GM15510 (cell line): ENCODE measurements around the gene VPS13D.

Experiments used
- POLR2A ChIP-seq: IDR thresholded peaks from 3 replicates; pipeline ENCODE4 v1.6.1; 2011; ENCODE audit warnings: borderline replicate concordance; ENCODE audit not compliant: insufficient read length; ENCODE audit errors: extremely low read depth

The VPS13D gene

DNA sequence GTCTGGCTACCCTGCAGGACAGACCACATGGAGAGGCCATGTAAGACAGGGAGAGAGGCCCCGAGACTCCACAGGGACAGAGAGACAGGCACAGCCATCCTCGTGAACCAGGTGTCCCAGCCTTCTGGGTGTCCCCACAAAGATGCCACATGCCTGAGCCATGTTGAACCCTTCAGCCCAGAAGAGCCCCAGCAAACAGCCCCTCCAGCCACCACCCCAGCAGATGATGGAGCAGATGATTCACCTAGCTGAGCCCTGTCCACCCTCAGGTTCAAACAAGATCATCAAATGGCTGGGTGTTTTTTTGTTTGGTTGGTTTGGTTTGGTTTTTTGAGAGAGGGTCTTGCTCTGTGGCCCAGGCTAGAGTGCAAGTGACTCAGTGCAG, 309.5 kb downstream of the VPS13D start:
- no peak for TF ChIP-seq POLR2A

DNA sequence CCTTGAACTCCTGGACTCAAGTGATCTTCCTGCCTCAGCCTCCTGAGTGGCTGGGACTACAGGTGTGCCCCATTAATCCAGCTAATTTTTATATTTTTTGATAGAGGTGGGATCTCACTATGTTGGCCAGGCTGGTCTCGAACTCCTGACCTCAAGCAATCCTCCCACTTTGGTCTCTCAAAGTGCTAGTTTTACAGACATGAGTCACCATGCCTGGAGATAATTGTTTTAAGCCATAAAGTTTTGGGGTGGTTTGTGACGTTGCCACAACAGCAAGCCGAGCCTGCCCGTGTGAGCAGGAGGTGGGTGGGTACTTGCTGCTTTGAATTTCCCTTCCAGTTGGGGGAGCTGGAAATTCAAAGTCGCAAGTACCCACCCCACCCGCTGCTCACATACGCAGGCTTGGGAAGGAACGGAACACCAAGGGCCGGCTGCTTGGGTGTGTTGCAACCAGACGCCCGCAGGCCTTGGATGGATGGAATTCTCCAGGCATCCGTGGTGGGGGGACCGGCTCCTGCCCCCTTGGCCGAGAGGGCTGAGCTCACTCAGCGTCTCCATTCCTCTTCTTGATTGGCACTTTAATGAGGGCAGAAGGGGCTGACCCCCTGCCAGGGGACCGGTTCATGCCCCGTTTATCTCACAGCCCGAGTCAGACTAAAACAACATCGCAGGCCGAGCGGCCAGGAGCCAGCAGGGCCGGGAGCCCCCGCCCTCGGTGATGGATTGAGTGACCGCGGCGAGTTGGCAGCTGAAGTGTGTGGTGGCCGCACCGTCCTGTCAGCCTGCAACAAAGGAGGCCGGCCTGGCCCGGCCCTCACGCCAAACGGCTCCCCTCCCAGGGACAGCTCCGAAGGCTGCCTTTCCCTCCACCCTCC, 310.1 kb downstream of the VPS13D start:
- TF ChIP-seq POLR2A, result no peak

DNA sequence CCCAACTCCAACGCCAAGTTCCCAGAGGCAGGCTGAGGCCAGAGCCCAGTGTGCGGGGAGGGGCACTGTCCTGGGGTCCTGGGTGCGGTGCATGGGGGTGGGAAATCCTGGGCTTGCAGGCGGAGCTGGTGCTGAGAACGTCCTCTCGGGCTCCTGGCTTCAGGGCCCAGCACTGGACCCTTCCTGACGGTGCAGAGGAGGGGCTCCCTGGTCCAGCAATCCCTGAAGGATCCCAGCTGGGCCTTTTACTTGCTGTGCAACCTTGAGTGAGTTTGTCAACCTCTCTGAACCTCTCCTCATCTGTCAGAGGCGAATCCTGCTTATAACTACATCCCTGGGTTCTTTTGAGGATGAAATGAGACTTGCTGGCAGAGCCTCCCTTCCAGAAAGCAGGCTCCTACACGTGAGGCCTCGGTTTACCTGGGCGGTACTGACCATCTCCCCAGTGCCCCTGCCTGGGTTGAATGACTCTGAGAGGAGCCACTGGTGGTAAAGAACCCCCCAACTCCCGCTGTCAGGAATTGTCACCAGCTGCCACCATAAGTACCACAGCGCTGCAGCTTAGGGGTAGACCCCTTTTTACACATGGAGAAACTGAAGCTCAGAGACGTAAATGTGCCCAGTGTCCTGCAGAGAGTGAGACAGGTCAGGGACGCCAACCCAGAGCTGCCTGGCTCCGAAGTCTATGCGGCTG, 310.9 kb downstream of the VPS13D start:
- TF ChIP-seq POLR2A, result no peak

DNA sequence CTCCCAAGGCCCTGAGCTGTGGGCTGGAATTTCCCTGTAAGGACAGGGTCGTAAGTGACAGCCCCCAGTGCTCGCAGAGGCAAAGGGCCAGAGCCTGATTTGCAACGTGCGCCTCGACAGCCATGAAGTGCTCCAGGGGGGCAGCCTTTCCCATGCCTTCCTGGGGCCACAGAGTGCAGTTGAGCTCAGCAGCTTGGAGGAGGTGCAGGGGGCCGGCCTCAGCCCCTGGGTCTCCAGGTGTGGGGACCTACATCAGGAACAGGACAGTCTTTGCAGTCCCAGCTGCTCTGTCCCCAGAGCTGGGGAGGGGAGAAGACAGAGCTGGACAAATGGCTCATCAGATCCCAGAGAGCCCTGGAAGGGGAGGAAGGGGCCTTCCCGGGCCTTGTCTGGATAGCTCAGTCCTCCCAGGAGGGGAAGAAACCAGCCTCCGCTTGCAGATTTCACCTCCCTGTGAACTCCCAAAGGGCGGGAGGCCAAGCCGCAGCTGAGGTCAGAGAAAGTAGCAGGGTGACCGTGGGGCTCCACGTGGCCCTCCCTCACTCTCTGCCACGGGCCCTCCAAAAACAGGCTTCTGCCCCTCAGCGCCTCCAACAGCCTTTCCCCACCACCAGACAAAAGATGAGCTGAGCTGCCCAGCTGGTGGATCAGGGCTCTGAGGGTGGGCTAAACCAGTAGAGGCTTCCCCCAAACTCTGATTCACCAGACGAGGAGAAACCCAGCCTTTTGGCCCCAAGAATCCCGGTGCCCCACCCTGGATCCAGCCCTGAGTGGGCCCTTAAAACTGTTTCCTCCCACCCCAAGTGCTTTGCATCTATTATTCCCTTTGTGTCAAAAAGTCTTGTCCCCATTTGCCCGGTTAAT, 311.7 kb downstream of the VPS13D start:
- no peak for TF ChIP-seq POLR2A

DNA sequence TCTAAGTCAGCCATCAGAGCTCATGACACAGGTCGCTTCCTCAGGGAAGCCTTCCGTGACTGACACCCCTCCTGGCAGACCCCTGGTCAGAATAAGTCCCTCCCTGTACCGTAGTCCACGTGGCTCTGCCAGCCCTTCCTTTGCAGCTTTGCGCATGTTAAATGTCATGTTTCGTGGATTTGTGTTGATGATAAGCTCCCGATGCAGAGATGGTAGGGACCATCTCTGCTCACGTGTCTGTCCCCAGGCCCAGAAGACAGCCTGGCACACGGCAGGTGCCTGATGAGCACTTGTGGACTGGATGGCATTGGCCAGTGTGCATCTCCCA, 312.3 kb downstream of the VPS13D start:
- no peak for TF ChIP-seq POLR2A

DNA sequence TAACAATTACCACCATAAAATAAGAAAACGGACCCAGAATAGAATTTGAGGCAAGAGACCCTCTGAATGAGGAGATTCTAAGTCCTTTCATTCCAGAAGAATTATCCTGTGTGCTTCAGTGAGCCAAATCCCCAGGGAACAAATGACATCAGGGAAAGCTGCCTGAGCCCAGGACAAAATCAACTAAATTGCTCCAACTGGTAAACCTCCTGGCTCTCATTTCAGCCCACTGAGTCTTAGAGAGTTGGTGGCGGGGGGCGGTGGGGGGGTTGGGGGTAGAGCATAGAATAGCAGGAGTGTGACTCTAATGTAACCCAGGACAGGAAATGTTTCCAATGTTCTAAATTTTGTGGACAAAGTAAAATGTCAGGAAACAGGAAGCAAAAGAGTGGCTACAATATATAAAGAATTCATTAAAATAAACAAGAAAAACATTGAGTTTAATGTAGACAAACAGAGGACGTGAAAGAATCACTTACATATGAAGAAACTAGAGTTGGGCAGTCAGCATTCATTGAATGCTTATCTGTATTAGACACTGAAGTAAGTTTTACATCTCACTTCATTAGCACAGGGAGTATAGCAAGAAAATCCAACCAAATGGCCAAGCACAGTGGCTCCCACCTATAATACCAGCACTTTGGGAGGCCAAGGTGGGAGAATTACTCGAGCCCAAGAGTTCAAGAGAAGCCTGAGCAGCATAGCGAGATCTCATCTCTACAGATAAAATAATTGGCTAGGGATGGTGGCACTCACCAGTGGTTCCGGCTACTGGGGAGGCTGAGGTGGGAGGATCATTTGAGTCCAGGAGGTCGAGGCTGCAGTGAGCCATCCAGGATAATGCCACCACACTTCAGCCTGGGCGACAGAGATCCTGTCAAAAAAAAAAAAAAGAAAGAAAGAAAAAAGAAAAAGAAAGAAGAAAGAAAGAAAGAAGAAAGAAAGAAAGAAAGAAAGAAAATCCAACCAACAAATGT, 313.1 kb downstream of the VPS13D start:
- no peak for TF ChIP-seq POLR2A

DNA sequence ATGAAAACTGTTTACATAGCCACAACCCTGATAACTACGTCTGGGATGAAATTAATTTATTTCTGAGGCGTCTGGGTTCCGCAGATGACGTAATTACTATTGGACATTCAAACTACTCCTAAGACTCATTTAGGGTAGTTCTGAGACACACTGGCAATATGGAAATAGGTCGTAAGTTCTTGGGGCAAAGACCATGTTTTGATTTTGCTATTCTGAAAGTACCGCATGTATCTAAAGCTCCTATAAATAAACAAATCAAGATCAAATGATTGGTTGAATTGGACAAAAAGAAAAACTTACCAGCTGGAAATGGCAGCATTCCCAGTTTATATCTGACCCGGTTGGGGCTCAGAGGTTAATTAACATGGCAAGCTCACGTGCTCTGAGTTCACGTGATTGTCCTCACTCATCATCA, 313.9 kb downstream of the VPS13D start:
- TF ChIP-seq POLR2A, result no peak

DNA sequence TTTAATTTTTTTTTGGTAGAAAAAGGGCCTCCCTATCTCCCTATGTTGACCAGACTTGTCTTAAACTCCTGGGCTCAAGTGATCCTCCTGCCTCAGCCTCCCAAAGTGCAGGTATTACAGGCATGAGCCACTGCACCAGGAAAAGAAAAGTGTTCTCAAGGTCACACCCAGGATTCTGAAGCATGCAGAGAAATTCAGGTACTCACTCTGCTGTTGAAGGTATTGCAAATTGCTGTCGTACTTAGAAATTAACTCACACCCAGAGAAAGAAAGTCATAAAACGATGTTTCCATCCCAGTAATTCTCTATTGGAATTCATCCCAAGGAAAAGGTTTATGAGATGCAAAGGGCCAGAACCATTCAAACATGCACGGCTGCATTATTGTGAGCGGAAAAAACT, 314.5 kb downstream of the VPS13D start:
- no peak for TF ChIP-seq POLR2A

DNA sequence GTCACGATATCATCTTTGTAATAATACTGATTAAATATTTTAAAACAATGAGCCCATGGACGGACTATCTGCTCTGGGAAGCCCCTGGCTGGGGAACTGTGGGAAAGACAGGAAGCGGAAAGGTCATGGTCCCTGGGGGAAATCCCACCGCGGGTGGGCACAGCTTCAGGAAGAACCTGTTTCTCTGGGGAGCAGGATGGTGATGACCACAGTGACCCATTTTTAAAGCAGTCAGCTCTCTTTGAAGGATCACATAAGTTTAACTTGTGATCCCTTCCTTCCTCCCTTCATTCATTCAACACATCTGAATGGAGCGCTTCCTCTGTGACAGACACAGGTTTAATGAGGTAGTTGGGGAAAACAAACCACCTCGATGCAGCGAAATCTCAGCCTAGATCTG, 315.2 kb downstream of the VPS13D start:
- no peak for TF ChIP-seq POLR2A

DNA sequence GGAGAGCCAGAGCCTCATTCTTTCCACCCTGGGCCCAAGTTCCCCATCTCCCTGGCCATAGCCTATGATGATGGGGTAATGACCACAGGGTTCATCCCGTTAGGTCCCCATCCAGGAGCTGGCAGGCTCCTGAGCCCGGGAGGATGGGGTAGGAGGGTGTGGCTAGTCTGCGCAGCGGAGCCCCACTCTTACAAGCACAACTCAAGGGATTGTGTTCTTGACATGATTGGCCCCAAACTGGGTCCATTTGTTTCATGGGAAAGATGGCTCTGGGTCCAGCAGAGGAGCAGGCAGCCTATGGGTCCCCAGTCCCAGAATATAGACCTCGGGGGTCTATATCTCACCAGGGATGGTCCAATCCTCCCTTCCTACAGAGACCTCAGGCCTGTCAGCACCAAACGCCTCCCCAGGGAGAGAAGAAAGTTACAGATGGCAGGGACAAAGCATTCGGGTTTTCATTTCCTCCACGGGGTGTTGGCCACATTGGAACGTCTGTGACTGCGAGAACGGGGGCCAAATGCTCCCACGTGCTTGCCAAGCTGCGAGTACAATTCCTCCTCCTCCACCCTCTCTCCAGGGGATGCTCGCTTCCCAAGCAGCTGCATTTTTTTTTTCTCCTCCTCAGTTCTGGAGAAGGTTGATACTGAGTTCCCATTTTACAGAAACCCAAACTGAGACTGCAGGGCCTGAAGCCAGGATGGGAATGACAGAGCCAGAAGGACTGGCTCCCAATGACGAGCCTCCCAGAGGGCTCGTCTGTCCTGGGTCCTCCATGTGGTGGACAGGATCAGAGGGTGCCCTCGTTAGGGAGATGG, 317.1 kb downstream of the VPS13D start:
- TF ChIP-seq POLR2A, result no peak

DNA sequence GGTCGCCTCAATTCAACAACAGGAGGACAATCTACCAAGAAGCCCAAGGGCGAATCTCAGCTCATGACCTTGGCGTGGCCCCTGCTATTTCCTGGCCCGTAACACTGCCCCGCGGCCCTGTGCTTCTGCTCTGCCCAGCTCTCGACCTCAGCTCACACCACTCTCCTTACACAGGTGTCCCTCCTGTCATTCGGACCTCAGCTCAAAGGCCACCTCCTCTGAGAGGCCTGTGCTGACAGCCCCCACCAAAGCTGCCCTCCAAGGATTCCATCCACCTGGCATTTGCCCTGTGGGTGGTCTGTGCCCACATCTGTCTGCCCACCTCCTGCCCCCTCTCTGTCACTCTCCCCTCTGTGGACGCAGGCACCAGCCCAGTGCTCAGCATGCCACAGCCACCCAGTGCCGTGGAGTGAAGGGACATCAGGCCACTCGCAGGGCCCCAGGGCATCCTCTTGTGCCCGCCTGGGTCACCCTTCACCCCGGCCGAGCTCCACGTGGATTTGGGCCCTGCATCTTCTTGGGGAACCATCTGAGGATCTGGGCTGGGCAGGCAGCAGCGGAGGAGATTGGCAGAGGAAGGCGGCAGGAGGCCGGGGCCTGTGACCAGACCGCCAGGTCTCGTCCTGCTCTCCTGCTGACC, 317.9 kb downstream of the VPS13D start:
- TF ChIP-seq POLR2A, result no peak

DNA sequence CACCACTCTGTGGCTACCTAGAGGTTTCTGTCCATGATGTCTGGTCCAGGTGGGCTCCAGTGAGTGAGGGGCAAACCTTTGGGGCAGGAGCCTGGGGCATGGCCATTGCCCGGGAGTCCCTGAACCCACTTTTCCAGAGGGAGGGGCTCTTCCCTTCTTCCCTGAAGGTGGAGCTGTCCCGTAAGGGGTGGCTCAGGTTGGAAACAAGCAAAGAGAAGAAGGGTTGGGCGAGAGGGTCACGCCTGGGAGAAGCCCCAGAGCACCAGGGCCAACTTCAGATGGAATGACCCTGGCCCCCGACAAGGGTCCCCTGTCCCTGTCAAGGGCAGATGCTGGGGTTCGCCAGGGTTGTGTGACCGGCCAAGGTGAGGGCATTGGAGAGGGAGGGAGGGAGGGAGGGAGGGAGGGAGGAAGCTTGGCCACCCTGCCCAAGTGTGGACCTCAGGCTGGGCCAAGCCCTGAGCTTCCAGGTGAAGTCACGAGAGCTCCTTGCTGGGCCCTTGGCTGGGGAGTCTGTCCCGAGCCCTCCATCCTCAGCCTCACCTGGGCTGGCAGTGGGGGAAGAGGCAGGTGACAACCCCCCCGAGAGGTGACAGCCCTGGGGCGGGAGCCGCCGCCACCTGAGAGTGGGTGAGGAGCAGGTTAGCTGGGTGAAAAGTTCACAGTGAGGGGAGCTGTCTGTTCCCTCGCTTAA, 318.6 kb downstream of the VPS13D start:
- TF ChIP-seq POLR2A, result no peak

DNA sequence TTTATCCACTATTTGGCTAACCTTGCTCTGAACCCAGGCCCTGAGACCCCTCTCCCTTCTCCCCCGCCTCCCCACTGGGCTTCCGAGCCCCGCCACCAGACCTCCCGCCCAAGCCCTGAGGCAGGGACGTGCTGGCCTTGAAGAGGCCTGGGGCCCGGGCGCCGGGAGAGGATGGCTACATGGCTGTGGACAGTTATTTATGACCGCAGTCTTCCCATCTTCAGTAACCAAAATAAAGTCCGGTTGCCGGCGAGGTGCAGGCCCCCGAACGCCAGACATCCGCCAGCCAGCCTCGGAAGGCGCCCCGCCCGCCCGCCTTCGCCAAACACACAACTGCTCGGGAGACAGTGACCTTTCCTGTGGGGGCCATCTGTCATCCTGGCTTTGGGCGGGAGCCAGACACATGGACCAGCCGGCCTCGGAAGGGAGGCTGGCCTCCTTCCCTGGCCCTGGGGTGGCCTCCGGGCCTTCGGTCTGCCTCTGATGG, 319.2 kb downstream of the VPS13D start:
- TF ChIP-seq POLR2A, result no peak
